ENCODE results near the gene DSCAM.

DNA sequence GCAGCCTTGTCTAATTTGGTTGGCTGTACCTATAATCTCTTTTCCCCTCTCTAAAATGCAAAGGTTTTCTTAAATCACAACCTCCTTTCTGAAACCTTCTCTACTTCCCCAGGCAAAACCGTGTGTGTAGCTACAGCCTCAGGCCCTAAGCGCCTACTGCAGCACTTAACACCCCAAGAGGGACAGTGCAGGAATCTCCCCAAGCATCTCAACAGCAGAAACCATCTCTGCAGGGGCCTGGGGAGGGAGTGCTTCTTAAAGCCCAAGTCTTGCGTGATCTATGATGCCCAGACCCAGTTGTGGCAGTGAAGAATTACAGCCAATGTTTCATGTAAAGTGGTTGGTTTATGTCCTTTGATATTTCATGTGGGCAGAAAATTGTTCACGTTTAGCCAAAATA is 159.3 kb downstream of the DSCAM start:
- TF ChIP-seq, protein P1, sequence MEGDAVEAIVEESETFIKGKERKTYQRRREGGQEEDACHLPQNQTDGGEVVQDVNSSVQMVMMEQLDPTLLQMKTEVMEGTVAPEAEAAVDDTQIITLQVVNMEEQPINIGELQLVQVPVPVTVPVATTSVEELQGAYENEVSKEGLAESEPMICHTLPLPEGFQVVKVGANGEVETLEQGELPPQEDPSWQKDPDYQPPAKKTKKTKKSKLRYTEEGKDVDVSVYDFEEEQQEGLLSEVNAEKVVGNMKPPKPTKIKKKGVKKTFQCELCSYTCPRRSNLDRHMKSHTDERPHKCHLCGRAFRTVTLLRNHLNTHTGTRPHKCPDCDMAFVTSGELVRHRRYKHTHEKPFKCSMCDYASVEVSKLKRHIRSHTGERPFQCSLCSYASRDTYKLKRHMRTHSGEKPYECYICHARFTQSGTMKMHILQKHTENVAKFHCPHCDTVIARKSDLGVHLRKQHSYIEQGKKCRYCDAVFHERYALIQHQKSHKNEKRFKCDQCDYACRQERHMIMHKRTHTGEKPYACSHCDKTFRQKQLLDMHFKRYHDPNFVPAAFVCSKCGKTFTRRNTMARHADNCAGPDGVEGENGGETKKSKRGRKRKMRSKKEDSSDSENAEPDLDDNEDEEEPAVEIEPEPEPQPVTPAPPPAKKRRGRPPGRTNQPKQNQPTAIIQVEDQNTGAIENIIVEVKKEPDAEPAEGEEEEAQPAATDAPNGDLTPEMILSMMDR (conservative IDR thresholded peaks at IDR 0.05 in 1 of 2, IDR thresholded peaks at IDR 0.05 in 1 of 2; ENCODE audit: low read depth in 1 of 2, low read length in 2 of 2): no peak
- TF ChIP-seq EZH2 (IDR thresholded peaks at IDR 0.05; ENCODE audit: low read length, missing control alignments): no peak
